Measurements from ENCODE around the gene FASLG.
"Not testable (repeated sequence)": the region's sequence is repeated elsewhere in the genome, so short reads cannot be mapped to it uniquely, and the experiment has no call there.

FASLG gene

GRCh38 chr1:172658871-172659453, at the start of gene FASLG:
Gene FASLG, plus strand, starts transcription at chr1:172659103. Its CDS starts 99 bp downstream, at chr1:172659202.
- Histone ChIP-seq H3K4me1 (ENCODE audit: insufficient read depth, low read length) (no peaks in the 10 kb centered on the region), H3K36me3 (ENCODE audit: insufficient read depth, low read length) (peaks cover 5% of the 10 kb centered on the region; the same call in 1 of the 2 replicates), H3K9ac (ENCODE audit: low read depth, low read length) (no peak within 1 kb of the TSS), H3K9me3 (ENCODE audit: control insufficient read depth, insufficient read depth, low read length) (no peaks in the 10 kb centered on the region)

GRCh38 chr1:172609528-172609927, 49.4 kb upstream of the FASLG start:
- Histone ChIP-seq H3K4me1 (ENCODE audit: insufficient read depth, low read length) (0 out of 2 replicates have a peak, but pooled peaks cover 3% of the 10 kb centered on the region), H3K9ac (ENCODE audit: low read depth, low read length) (no peak overlapping the region), H3K36me3 (ENCODE audit: insufficient read depth, low read length) (peaks cover 12% of the 10 kb centered on the region), H3K9me3 (ENCODE audit: control insufficient read depth, insufficient read depth, low read length) (no peaks in the 10 kb centered on the region)

GRCh38 chr1:172612478-172612877, 46.4 kb upstream of the FASLG start:
- no peaks in the 10 kb centered on the region for H3K4me1 ChIP-seq (ENCODE audit: insufficient read depth, low read length)
- H3K36me3 ChIP-seq (ENCODE audit: insufficient read depth, low read length): peaks cover 12% of the 10 kb centered on the region
- no peak overlapping the region for H3K9ac ChIP-seq (ENCODE audit: low read depth, low read length)
- no peaks in the 10 kb centered on the region; the same call in 1 of the 2 replicates for H3K9me3 ChIP-seq (ENCODE audit: control insufficient read depth, insufficient read depth, low read length)

- H3K4me1 ChIP-seq (ENCODE audit: insufficient read depth, low read length): no peaks in the 10 kb centered on the region
- H3K9ac ChIP-seq (ENCODE audit: low read depth, low read length): no peak overlapping the region
- no peaks in the 10 kb centered on the region; the same call in 1 of the 2 replicates for H3K9me3 ChIP-seq (ENCODE audit: control insufficient read depth, insufficient read depth, low read length)
- H3K36me3 ChIP-seq (ENCODE audit: insufficient read depth, low read length): peaks cover 12% of the 10 kb centered on the region
Measured at GRCh38 chr1:172613294-172613693, 45.6 kb upstream of the FASLG start.

- Histone ChIP-seq H3K36me3 (ENCODE audit: insufficient read depth, low read length) (no peaks in the 10 kb centered on the region; the same call in 1 of the 2 replicates), H3K9me3 (ENCODE audit: control insufficient read depth, insufficient read depth, low read length) (peaks cover 4% of the 10 kb centered on the region), H3K9ac (ENCODE audit: low read depth, low read length) (no peak overlapping the region), H3K4me1 (ENCODE audit: insufficient read depth, low read length) (no peaks in the 10 kb centered on the region)
Measured at GRCh38 chr1:172616195-172616594, 42.7 kb upstream of the FASLG start.

GRCh38 chr1:172616636-172617035, 42.3 kb upstream of the FASLG start:
- Histone ChIP-seq H3K9ac (ENCODE audit: low read depth, low read length) (no peak overlapping the region), H3K36me3 (ENCODE audit: insufficient read depth, low read length) (no peaks in the 10 kb centered on the region), H3K4me1 (ENCODE audit: insufficient read depth, low read length) (no peaks in the 10 kb centered on the region), H3K9me3 (ENCODE audit: control insufficient read depth, insufficient read depth, low read length) (peaks cover 4% of the 10 kb centered on the region)

- H3K36me3 ChIP-seq (ENCODE audit: insufficient read depth, low read length); H3K9me3 ChIP-seq (ENCODE audit: control insufficient read depth, insufficient read depth, low read length); H3K4me1 ChIP-seq (ENCODE audit: insufficient read depth, low read length); H3K9ac ChIP-seq (ENCODE audit: low read depth, low read length): not testable (repeated sequence)
Measured at GRCh38 chr1:172620603-172621002, 38.3 kb upstream of the FASLG start.

- Histone ChIP-seq H3K4me1 (ENCODE audit: insufficient read depth, low read length) (no peaks in the 10 kb centered on the region), H3K9ac (ENCODE audit: low read depth, low read length) (no peak overlapping the region), H3K36me3 (ENCODE audit: insufficient read depth, low read length) (no peaks in the 10 kb centered on the region), H3K9me3 (ENCODE audit: control insufficient read depth, insufficient read depth, low read length) (peaks cover 4% of the 10 kb centered on the region)
Measured at GRCh38 chr1:172622541-172622940, 36.4 kb upstream of the FASLG start.

- Histone ChIP-seq H3K9ac (ENCODE audit: low read depth, low read length) (no peak overlapping the region), H3K9me3 (ENCODE audit: control insufficient read depth, insufficient read depth, low read length) (peaks cover 4% of the 10 kb centered on the region), H3K36me3 (ENCODE audit: insufficient read depth, low read length) (no peaks in the 10 kb centered on the region), H3K4me1 (ENCODE audit: insufficient read depth, low read length) (no peaks in the 10 kb centered on the region)
Measured at GRCh38 chr1:172623748-172624147, 35.2 kb upstream of the FASLG start.

GRCh38 chr1:172626845-172627244, 32.1 kb upstream of the FASLG start:
- no peaks in the 10 kb centered on the region for H3K4me1 ChIP-seq (ENCODE audit: insufficient read depth, low read length)
- peaks cover 2% of the 10 kb centered on the region; the same call in 1 of the 2 replicates for H3K9me3 ChIP-seq (ENCODE audit: control insufficient read depth, insufficient read depth, low read length)
- H3K36me3 ChIP-seq (ENCODE audit: insufficient read depth, low read length): no peaks in the 10 kb centered on the region
- no peak overlapping the region for H3K9ac ChIP-seq (ENCODE audit: low read depth, low read length)

GRCh38 chr1:172627702-172628101, 31.2 kb upstream of the FASLG start:
- no peaks in the 10 kb centered on the region for H3K4me1 ChIP-seq (ENCODE audit: insufficient read depth, low read length)
- H3K9ac ChIP-seq (ENCODE audit: low read depth, low read length): no peak overlapping the region
- peaks cover 5% of the 10 kb centered on the region; the same call in 1 of the 2 replicates for H3K9me3 ChIP-seq (ENCODE audit: control insufficient read depth, insufficient read depth, low read length)
- H3K36me3 ChIP-seq (ENCODE audit: insufficient read depth, low read length): no peaks in the 10 kb centered on the region

GRCh38 chr1:172628401-172628800, 30.5 kb upstream of the FASLG start:
- Histone ChIP-seq H3K9me3 (ENCODE audit: control insufficient read depth, insufficient read depth, low read length) (peaks cover 5% of the 10 kb centered on the region; the same call in 1 of the 2 replicates), H3K9ac (ENCODE audit: low read depth, low read length) (no peak overlapping the region), H3K36me3 (ENCODE audit: insufficient read depth, low read length) (no peaks in the 10 kb centered on the region), H3K4me1 (ENCODE audit: insufficient read depth, low read length) (no peaks in the 10 kb centered on the region)

GRCh38 chr1:172629170-172629569, 29.7 kb upstream of the FASLG start:
- Histone ChIP-seq H3K9me3 (ENCODE audit: control insufficient read depth, insufficient read depth, low read length) (peaks cover 5% of the 10 kb centered on the region; the same call in 1 of the 2 replicates), H3K4me1 (ENCODE audit: insufficient read depth, low read length) (no peaks in the 10 kb centered on the region), H3K36me3 (ENCODE audit: insufficient read depth, low read length) (no peaks in the 10 kb centered on the region), H3K9ac (ENCODE audit: low read depth, low read length) (no peak overlapping the region)

- H3K4me1 ChIP-seq (ENCODE audit: insufficient read depth, low read length): no peaks in the 10 kb centered on the region
- no peak overlapping the region for H3K9ac ChIP-seq (ENCODE audit: low read depth, low read length)
- no peaks in the 10 kb centered on the region for H3K36me3 ChIP-seq (ENCODE audit: insufficient read depth, low read length)
- H3K9me3 ChIP-seq (ENCODE audit: control insufficient read depth, insufficient read depth, low read length): peaks cover 5% of the 10 kb centered on the region; the same call in 1 of the 2 replicates
Measured at GRCh38 chr1:172629638-172630037, 29.3 kb upstream of the FASLG start.

- H3K36me3 ChIP-seq (ENCODE audit: insufficient read depth, low read length): no peaks in the 10 kb centered on the region
- H3K9ac ChIP-seq (ENCODE audit: low read depth, low read length): no peak overlapping the region
- H3K9me3 ChIP-seq (ENCODE audit: control insufficient read depth, insufficient read depth, low read length): peaks cover 5% of the 10 kb centered on the region; the same call in 1 of the 2 replicates
- no peaks in the 10 kb centered on the region for H3K4me1 ChIP-seq (ENCODE audit: insufficient read depth, low read length)
Measured at GRCh38 chr1:172630056-172630818, 28.7 kb upstream of the FASLG start.

Data from ES-I3 (cell line).